Endometrial microvascular endothelial cells (primary cell): ENCODE results near the gene SCGB3A1. TPM values are rescaled to one million over a fixed set of nuclear protein-coding genes. Genes with fewer than 3 reads are reported as not detected.

Source experiments
- in situ Hi-C: cut with HindIII; loops from 2 replicates; pipeline ENCODE4 v1.10.0; 2017; ENCODE audit warnings: low sequenced_read_pairs, low pct_unique_long_range_greater_than_20kb; ENCODE audit errors: inconsistent ontology term
- total RNA-seq: library from RNA; depleted of rRNA; stranded (reverse); fragments of >200 nt; gene quantifications from one replicate; pipeline ENCODE4 v1.2.3, GENCODE V29; 2015; ENCODE audit errors: inconsistent ontology term

SCGB3A1 gene
- total RNA-seq, 1 donor from 2014 or later: not detected

GRCh38 chr5:180608572-180609310, 17.4 kb upstream of the SCGB3A1 start:
- in situ Hi-C loops: no loop called here

DNA sequence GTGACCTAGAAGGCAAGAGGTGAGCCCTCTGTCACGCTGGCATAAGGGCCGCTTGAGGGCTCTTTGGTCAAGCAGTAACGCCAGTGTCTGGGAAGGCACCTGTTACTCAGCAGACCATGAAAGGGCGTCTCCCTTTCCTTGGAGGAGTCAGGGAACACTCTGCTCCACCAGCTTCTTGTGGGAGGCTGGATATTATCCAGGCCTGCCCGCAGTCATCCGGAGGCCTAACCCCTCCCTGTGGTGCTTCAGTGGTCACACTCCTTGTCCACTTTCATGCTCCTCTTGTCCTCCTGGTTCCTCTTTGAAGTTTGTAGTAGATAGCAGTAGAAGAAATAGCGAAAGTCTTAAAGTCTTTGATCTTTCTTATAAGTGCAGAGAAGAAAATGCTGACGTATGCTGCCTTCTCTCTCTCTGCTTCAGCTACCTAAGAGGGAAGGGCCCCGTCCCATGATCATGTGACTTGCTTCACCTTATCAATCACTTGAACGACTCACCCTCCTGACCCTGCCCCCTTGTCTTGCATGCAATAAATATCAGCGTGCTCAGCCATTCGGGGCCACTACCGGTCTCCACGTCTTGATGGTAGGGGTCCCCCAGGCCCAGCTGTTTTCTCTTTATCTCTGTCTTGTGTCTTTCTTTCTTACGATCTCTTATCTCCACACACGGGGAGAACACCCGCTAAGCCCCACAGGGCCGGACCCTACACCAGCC, 16.7 kb upstream of the SCGB3A1 start:
- in situ Hi-C loops: no loop called here

- in situ Hi-C loops: no loop called here
Observed at GRCh38 chr5:180606215-180606785, 15.0 kb upstream of the SCGB3A1 start.

DNA sequence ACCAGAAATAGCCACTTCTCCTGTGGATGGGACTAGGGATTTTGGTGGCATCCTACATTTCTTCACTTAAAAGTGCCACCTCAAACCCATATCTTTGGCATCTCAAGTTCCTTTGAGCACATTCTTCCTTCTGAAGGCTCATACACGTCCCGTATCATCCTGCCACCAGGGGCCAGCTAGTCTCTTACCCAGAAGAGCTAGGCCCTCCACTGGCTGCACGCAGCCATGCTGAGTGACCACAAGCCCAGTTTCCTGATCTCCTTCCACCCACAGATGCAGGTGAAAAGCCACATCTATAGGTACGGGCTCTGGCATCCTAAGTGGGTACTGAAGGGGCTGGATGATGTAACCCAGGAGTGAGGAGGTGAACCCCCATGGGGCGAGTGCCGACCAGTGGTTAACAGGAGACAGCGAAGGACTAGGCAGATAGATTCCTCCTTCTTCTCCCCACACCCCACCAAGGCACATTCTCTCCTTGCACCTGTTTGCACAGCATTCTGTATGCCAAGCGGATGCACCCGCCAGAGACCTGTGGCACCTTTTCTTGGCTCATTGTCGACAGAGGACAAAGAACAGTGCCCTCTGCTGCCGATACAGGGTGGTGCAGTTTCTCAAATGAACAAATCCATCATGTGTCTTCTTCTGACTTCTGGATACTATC, 14.4 kb upstream of the SCGB3A1 start:
- in situ Hi-C loops: no loop called here

DNA sequence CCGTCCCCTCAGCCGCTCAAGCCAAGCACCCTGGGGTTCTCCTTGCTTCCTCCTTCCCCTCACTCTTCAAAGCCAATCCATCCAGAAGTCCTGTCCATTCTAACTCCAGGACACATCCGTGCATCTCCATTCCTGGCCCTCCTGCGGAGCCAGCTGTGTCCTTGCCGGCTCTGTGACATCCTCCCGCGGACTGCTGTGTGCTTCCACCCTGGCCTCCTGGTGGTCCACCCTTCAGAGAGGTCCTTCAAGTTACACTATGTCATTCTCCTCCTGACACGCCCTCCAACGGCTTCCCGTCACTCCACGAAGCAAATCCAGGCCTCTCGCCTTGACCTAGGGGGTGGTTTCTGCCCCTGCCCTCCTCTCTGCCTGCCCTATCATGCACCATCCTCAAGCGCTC, 13.0 kb upstream of the SCGB3A1 start:
- in situ Hi-C loops: no loop called here

GRCh38 chr5:180603076-180603594, 11.8 kb upstream of the SCGB3A1 start:
- in situ Hi-C loops: no loop called here

DNA sequence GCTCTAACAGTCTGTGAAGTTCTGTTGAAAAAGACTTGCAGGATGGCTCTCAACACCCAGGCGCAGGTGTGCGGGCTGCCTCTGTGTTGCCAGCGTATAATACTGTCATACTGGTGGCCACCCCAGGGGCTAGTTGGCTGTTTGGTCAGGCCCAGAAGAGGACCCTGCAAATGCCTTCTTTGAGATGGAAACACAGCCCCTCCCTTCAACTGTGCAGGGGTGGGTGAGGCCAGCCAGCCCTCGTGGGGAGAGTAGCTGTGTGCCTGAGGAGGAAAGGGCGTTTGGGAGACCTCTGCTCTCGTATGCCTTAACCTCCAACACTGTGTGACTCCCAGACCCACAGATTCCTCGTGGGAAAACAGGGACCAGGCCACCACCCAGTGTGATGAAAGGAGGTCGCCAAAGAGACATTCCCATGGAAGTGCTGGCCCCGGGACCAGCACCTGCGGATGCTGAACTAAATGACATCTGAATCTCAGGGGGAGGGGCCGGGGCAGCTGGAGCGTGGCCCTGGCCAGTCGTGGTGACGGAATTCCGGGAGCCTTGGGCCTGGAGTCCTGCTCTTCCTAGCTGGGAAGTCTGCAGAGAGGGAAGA, 11.3 kb upstream of the SCGB3A1 start:
- in situ Hi-C loops: no loop called here

- in situ Hi-C loops: no loop called here
Observed at GRCh38 chr5:180601591-180602480, 10.5 kb upstream of the SCGB3A1 start.

DNA sequence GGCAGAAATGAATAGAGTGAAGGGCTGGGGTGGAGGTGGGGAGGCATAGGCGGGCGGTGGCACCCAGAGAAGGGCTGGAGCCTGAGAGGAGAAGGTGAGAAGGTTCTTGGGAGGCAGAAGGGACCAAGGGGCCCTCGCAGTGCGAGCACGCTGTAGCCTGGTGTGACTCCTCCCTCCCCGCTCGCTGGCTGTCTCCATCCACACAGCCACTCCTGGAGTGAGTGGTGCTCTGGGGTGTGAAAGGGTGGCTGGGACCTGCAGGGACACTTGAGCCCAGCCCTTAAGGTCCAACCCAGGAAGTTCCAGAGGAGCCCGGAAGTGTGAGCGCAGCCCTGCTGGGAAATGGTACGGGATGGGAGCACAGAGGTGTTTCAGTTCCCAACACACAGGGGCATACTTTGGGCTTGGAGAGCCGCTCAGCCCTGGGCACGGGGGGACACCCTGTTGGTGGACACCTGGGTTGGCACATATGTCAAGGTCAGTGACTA, 9.3 kb upstream of the SCGB3A1 start:
- in situ Hi-C loops: no loop called here

GRCh38 chr5:180599981-180600553, 8.8 kb upstream of the SCGB3A1 start:
- in situ Hi-C loops: no loop called here

DNA sequence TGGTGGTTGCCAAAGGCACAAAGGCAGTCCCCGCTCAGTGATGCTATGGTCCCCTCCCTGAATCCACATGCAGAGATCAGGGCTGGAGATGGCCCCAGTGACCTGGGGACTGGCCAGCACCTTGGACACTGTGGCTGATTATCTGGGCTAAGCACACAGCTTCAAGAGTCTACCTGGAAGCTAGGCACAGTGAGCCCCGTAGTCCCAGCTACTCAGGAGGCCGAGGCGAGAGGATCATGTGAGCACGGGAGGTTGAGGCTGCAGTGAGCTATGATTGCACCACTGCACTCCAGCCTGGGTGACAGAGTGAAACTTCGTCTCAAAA, 8.3 kb upstream of the SCGB3A1 start:
- in situ Hi-C loops: no loop called here

DNA sequence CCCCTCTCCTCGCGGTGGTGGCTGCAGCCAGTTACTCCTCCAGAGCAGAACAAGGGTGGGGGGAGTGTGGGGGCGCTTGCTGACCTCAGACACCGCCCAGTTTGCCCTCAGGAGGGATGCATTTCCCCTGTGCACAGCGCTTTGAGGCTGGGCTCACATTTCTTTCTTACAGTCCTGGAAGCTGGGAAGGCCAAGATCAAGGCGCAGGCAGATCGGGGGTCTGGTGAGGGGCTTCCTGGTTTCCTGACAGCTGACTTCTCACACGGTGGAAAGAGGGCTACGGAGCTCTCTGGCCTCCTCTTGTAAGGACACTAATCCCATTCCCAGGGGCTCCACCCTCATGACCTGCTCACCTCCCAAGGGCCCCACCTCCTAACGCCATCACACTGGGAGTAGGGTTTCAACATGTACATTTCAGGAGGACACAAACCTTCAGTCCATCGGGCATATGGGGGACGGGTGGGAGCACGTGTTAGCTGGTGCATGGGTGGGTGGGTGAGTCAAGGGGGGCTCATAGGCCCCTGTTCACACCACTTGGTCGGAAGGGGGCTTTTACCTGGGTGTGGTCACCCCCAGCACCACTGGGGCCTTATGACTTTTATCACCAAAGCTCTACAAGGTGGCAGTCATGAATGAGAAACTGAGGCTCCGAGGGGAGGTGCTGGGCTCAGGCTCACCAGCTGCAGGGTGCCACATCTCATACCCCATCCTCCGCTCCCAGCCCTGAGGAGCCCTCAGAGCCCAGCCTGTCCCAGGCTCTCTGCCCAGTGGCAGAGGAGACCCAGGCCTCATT, 7.7 kb upstream of the SCGB3A1 start:
- in situ Hi-C loops: no loop called here

DNA sequence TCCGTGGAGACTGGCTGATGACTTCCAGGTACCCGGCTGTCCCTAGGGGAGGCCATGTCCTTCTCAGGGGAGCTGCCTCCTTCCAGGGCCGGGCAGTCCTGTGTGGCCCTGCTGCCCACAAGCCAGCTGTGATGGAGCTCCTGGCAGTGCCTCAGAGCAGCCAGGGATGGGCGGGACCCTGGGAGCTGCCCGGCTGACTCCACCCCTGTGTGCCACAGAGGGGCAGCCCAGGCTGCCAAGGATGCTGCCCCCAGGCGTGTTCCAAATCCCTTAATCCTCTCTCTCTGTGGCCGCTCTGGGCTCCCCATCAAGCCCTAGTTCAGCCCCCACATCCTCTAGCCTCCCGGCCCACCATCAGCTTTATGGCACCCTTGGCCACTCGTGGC, 7.0 kb upstream of the SCGB3A1 start:
- in situ Hi-C loops: no loop called here

- in situ Hi-C loops: no loop called here
Observed at GRCh38 chr5:180596668-180597231, 5.5 kb upstream of the SCGB3A1 start.

GRCh38 chr5:180596115-180596667, 4.9 kb upstream of the SCGB3A1 start:
- in situ Hi-C loops: no loop called here

DNA sequence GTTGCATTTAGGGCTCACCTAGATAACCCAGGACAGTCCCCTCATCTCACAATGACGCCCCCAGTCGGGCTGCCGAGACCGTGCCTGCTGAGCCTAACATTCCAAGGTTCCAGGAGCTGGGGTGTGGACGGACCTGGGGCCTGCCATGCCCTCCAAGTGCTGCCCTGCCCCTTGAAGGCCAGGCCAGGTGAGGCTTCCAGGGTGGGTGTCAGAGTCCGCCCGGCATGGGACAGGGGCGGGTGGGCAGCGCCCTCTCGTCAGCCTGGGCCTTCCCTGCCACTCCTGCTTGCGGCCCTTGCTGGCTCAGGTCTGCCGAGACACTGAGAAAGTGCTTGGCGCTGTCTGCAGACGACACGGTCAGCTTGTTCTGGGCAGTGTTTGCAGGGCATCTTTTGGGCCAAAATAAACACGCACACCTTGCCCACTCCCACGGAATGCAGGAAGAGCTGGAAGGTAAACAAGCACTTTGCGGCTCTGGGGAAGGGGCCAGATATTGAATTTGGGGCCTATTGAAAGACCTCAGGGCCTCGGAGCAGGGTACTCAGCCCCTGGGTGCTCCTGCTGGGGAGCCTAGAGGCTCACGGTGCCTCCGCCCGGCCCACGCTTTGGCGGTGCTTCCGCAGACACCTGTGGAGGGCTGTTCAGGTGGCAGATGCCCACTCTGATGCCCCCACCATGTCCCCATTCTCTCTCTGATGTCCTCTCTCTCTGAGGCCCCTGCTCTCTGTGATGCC, 4.2 kb upstream of the SCGB3A1 start:
- in situ Hi-C loops: no loop called here
